GM18873 (cell line): ENCODE data around the gene PPP1R12B.
A peak's percentile ranks its signal among the peaks of the same experiment; 100 is the strongest.
"Not testable (repeated sequence)": the region's sequence is repeated elsewhere in the genome, so short reads cannot be mapped to it uniquely, and the experiment has no call there.

Experiments used
- ATAC-seq: cut with Tn5 transposase; IDR thresholded peaks from one replicate; pipeline ENCODE4 v1.9.1; 2021; ENCODE audit warnings: mild to moderate bottlenecking, moderate library complexity, moderate number of reproducible peaks; ENCODE audit not compliant: unreplicated experiment, low FRiP score

Gene PPP1R12B

GRCh38 chr1:202348005-202348508 lies 442 bp upstream of the PPP1R12B start:
- ATAC-seq = peak; percentile 2

DNA sequence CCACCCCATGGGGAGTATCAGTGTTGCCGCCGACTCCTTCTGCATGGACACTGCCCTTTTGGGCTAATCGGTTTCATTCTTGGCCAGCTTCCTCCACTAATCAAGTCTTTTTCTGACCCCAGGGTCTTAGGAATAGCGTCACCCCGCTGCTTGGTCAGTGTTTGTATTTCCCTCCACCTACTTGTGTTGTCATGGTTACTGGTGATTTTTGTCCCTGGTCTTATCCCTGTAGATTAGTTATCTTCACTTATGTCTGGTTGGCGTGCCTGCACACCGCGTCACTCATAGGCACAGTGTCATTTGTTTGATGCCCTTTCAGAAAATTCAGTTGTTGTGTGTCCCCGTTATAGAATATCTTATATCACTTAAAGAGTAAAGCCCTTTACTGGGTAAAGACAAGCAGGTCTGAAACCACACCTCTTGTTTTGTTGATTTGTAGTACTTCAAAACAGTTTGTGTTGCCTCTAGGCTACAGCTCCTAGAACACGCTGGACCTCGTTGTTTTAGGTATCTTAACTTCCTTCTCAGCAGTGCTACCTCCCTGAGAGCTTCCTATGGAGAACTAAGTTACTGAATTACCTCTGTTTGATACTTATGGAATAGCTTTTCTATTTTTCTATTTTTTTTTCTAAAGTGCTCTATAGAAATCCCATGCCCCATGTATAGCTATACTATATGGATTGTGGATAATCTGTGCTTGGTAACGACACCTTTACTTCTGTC lies 868 bp downstream of the PPP1R12B start:
- no peak for ATAC-seq

DNA sequence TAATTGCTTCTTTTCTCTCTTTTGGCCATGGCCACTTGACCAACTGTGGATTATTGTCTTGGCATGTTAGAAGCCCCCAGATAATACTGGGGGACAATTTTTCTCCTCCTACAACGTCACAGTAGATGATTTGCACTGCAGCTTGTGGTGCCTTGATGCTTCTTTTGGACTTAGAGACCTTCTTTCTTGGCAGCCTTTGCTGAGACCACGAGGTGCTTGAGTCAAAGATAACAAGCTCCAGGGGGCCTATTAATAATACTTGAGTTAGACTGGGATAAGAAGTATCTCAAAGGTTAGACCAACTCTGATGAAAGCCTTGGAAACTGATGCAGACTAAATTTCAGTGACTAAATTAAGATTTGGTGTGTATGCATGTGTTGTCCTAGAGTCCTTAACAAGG lies 3.2 kb downstream of the PPP1R12B start:
- ATAC-seq = no peak

DNA sequence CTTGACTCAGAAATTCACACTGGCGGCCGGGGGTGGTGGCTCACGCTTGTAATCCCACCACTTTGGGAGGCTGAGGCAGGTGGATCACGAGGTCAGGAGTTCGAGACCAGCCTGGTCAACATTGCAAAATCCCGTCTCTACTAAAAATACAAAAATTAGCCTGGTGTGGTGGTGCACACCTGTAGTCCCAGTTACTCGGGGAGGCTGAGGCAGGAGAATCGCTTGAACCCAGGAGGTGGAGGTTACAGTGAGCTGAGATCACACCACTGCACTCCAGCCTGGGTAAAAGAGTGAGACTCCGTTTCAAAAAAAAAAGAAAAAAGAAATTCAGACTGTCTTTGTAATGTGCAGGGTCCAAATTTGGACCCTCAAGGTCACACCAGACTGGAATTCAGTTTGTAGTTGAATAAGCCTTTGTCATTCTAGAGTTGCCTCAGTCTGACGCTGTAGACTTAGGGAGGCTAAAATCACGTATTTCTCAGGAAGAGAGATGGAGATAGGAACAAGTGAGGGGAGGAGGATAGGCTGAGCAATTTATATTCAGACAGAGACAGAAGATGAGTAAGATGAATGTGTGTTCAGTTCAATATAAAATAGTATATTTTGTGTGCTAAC lies 4.2 kb downstream of the PPP1R12B start:
- ATAC-seq = not testable (repeated sequence)

DNA sequence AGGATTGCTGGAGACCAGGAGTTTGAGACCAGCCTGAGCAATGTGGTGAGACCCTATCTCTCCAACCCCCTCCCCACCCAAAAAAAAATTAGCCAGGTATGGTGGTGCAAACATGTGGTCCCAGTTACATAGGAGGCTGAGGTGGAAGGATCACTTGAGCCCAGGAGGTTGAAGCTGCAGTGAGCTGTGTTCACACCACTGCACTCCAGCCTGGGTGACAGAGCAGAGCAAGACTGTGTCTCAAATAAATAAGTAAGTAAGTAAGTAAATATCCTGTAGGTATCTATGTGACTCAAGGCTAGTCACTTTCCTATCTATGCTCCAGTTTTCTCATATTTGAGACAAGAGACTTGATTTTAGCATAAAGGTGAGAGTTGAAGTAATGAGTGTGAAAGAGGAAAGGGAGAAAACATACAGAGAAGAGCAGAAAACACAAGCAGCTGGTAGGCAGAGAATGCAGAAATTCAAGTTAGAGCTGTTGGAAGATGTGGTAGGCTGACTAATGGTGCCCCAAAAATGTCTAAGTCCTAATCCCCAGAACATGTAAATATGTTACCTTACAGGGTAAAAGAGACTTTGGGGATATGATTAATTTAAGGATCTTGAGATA lies 7.5 kb downstream of the PPP1R12B start:
- no peak for ATAC-seq

GRCh38 chr1:202357506-202357905 lies 9.0 kb downstream of the PPP1R12B start:
- ATAC-seq = no peak

DNA sequence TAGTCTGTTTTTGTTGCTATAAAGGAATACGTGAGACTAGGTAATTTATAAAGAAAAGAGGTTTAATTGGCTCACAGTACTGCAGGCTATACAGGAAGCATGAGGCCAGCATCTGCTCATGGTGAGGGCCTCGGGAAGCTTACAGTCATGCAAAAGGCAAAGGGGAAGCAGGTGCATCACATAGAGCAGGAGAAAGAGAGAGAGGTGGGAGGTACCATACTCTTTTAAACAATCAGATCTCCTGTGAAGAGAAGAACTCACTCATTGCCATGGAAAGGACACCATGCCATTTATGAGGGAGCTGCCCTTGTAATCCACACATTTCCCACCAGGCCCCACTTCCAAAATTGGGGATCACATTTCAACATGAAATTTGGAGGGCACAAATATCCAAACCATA lies 12.7 kb downstream of the PPP1R12B start:
- no peak for ATAC-seq

GRCh38 chr1:202361701-202362100 lies 13.2 kb downstream of the PPP1R12B start:
- no peak for ATAC-seq

DNA sequence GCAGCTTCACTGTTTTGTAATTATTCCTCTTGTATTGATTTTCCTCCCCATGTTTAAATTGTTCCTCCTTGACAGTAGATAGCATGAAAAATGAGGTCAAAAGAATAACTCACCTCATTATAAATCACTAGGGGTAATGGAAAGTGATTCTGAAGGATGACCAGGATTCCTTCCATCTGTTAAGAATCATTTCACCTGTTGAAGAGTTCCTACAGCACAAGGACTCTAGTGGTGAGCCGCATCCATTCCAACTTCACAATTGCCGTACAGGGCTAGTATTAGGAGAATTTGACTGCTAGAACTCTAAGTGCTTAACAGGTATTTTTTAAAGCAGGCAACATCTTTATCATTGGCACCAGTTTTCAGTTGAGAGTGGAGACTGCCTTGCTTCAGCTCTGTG lies 13.7 kb downstream of the PPP1R12B start:
- no peak for ATAC-seq

GRCh38 chr1:202365092-202365815 lies 16.8 kb downstream of the PPP1R12B start:
- no peak for ATAC-seq

- ATAC-seq = no peak
Measured at GRCh38 chr1:202367271-202367670, 18.8 kb downstream of the PPP1R12B start.

DNA sequence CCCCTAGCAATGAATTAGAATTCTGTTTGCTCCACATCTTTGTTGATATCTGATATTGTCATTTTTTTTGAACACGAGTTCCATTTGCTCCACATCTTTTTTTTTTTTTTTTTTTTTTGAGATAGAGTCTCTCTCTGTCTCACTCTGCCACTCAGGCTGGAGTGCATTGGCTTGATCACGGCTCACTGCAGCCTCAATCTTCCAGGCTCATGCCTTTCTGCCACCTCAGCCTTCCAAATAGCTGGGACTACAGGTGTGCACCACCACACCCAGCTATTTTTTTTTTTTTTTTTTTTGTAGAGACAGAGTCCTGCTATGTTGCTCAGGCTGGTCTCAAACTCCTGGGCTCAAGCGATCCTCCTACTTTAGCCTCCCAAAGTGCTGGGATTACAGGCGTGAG lies 22.4 kb downstream of the PPP1R12B start:
- not testable (repeated sequence) for ATAC-seq

DNA sequence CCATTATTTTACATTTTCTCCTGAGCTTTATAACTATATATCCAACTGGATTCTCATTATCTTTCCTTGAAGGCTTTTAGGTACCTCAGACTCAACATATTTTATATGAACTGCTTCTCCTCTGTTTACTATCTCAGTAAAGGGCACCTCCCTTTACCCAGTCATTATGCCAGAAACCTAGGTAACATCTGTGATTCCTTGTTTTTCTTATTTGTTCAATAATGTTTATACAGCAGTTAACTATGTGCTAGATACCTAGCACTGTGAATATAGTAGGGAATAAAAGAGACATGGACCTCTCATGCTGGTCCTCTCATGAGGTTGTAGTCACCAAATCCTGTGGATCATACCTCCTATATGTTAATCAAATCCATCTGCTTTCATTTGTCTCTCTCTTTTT lies 25.6 kb downstream of the PPP1R12B start:
- ATAC-seq = no peak

DNA sequence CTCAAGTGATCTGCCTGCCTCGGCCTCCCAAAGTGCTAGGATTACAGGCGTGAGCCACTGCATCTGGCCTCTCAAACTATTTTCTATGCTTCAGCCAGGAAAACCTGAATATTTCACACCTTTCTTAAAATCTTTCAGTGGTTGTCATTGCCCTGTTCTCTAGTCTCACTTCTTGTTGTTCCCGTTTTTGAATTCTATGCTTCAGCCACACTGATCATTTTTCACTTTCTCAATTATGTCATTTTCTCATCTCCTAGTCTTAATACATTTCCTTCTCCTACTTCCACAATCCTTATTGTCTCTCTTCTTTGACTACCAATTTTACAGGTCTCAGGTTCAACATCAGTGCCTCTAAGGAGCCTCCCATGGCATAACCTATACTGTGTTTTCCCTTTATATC lies 26.7 kb downstream of the PPP1R12B start:
- not testable (repeated sequence) for ATAC-seq

DNA sequence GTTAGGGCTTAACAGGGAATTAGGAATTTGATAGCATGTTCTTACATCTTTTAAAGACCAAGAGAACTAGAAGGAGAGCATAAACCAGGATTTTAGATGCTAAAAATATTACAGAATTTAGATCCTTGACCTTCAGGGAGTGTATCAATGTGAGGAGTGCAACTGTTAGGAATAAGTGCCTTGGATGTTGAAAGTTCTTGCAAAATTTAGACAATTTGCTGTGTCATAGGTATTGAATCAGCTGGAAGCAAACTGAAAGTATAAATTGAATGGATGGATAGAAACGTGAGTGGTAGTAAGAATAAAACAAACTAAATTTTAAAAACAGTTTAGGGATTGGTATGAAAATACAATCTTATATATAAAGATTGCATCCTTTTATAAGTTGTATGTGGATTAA lies 27.7 kb downstream of the PPP1R12B start:
- no peak for ATAC-seq

- ATAC-seq = not testable (repeated sequence)
Measured at GRCh38 chr1:202379884-202380529, 31.5 kb downstream of the PPP1R12B start.

DNA sequence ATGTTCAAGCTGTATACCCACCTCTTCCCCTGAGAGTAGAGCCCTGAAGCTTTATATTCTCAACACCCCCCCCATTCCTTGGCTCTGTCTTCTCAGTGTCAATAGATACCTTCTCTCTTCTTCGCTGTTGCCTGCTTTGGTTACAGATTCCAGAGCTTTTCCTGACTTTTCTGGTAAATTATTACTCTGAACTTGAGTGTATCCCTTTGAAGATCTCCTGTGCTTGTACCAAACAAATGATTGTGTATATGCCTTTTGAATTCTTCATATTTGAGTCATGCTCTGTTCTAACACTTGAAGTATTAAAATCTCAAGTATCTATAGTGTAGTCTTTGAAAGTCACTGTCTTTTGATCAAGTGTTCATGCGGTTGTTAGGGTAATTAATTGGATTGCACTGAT lies 32.0 kb downstream of the PPP1R12B start:
- ATAC-seq = not testable (repeated sequence)

GRCh38 chr1:202381867-202382266 lies 33.4 kb downstream of the PPP1R12B start:
- not testable (repeated sequence) for ATAC-seq

DNA sequence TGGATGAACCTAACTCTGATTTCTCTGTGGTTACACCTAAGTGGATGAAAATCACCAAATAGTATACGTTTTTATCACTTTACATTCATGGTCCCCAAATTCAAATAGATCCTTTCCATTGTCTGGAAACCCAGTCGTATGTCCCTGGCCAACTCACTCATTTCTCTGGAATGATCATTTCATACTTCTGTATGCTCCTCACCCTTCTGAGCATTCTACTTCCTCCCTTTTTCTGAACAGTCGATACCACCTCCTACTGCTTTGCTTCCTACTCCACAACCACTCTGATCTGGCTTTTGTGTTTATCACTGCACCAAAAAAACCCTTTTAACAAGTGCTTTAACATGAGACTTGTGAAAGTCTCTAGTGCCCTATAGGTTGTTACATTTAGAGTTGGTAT lies 47.3 kb downstream of the PPP1R12B start:
- ATAC-seq = not testable (repeated sequence)

- no peak for ATAC-seq
Measured at GRCh38 chr1:202397256-202397655, 48.8 kb downstream of the PPP1R12B start.
